Activated CD4-positive, alpha-beta T cell treated with anti-CD3 and anti-CD28 coated beads, Interleukin-2, amount 50 U/mL, for 48 hours (primary cell): ENCODE measurements around the gene ORMDL2.
"Not testable (repeated sequence)": the region's sequence is repeated elsewhere in the genome, so short reads cannot be mapped to it uniquely, and the experiment has no call there.

ENCODE experiments used
- DNase-seq, 2 experiments: peaks; one replicate each; pipeline ENCODE4 v3.0.0-alpha.2; 2020

ORMDL2 gene

GRCh38 chr12:55829967-55830600 is 12.2 kb downstream of the ORMDL2 start:
- no peak for DNase-seq

- DNase-seq = peak; percentile 39 to 46
Observed at GRCh38 chr12:55830601-55831446, 13.0 kb downstream of the ORMDL2 start.

GRCh38 chr12:55831447-55831815 is 13.6 kb downstream of the ORMDL2 start:
- no peak for DNase-seq

DNA sequence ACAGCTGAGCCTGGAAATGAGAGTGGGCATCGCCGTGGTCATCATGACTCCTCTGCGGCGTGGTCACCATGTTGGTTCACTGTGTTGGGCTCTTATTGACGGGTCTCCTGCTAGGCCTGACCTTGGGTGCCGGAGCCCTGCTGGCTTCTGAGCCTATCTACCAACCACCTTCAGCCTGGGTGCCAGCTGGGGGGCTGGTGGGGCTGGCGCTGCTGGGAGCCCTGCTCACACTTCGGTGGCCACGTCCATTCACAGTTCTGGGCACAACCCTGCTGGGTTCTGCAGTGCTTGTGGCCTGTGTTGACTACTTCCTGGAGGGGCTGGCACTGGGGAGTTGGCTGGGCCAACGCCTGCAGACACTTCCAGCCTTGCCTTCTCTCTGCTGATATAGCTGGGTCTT is 15.2 kb downstream of the ORMDL2 start:
- DNase-seq = no peak

DNA sequence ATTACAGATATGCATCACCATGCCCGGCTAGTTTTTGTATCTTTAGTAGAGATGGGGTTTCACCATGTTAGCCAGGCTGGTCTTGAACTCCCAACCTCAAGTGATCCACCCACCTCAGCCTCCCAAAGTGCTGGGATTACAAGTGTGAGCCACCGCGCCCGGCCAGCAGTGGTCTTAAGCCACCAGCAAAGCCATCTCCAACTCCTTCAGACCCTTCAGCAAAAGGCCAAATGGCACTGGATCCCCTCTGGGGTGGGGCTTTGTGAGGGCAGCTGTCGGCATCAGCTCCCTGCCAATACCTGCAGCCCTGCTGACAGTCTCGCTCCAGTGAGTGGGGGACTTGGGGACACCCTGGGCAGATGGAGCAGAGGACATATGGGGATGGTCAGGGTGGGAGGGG is 16.6 kb downstream of the ORMDL2 start:
- not testable (repeated sequence) for DNase-seq

- no peak for DNase-seq
Observed at GRCh38 chr12:55838361-55838760, 20.5 kb downstream of the ORMDL2 start.

GRCh38 chr12:55839345-55840140 is 21.7 kb downstream of the ORMDL2 start:
- no peak for DNase-seq

- no peak for DNase-seq
Observed at GRCh38 chr12:55840581-55841351, 22.9 kb downstream of the ORMDL2 start.

DNA sequence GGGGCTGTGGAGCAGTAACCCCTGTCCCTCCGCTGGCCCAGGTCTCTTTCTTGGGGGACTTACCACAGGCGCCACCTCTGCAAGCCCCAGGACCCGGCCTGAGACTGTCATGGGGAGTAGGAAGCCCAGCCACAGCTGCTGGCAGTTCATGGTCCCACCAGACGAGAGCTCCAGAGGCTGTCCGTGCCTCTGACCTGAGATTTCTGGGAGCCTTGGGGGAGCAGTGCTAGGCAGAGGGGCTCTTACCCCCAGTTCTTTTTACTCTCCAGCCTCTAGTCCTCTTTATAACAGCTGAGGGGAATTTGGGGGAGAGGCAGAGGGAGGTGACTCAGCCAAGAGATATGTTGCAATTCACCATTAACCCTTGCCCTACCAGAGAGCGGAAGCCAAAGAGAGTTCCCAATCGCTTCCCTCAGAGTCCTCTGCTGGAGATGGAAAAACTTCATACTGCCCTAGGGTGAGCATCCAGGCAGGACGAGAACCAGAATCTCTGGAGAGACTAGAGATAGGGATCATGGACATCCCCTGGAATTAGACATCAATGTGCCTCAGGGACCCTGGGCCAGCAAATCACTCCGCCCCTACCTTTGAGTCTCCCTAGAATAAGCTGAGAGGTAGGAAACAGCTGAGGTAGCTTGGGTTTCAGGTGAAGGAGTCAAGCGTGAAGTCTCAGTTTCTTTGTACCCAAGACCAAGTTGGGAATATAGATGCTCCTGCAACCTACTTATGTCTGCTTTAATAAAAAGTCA is 25.0 kb downstream of the ORMDL2 start, which contains the start of gene MMP19:
Gene MMP19 (minus strand): TSS at position 256 of the 749 bp plus-strand sequence. CDS start 106 bp downstream, at position 150.
- no peak for DNase-seq

DNA sequence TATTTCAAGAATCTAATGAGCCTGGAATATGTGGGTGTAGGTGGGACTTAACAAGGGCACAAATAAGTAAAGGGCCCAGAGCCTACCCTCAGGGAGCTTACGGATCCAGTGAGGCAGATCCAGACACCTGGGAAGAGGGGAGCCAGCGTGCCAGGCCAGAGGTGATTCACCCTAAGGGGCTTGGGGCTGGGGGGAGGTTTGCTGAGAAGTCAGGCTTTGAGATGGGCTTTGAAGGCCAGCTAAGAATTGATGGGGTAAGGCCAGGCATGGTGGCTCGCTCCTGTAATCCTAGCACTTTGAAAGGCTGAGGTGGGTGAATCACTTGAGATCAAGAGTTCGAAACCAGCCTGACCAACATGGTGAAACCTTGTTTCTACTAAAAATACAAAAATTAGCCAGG is 25.6 kb downstream of the ORMDL2 start:
- no peak for DNase-seq

- no peak for DNase-seq
Observed at GRCh38 chr12:55844961-55845360, 27.1 kb downstream of the ORMDL2 start.

GRCh38 chr12:55845361-55845760 is 27.5 kb downstream of the ORMDL2 start:
- DNase-seq = no peak

DNA sequence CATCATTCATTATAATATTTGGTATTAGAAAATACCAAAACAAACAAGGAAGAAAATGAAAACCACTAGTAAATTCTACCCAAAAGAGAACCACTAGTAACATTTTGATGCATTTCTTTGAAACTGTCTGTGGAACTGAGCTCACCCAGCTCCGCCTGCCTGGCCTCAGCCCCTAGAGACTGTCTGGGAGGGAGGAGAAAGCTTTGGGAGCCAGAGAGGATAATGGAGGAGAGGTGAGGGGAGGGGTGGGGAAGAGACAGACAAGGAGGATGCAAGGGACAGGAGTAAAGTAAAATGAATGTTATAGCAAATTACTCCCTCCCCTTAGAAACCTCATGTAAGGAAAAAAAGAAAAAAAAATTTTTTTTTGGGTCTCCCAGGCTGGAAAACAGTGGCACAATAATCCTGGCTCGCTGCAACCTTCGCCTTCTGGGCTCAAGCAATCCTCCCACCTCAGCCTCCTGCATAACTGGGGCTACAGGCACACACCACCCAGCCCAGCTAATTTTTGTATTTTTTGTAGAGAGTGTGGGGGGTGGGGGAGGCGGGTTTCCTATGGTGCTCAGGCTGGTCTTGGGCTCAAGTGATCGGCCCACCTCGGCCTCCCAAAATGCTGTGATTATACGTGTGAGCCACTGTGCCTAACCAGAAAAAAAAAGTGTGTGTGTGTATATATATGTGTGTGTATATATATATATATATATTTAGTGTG is 28.1 kb downstream of the ORMDL2 start:
- no peak for DNase-seq

DNA sequence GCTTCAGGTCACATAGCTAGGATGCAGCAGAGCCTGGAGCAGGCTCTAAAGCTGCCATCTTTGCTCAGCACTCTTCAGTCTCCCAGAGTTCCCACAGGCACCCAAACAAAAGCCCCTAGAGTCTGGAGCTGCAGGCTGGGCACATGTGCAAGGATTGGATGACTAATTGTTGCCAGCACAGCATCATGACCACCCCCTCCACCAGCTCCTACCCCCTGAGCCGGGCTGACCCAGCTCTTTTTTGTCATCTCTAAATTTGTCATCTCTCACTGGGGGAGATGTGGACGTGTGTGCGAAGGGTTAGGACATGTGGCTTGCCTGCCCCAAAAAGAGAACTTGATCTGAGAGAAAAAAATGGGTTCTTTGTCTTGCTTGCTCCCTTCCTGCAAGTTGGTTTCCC is 29.2 kb downstream of the ORMDL2 start:
- DNase-seq = peak; percentile 31 to 48

- peak; percentile 31 to 48 for DNase-seq
Observed at GRCh38 chr12:55847603-55848291, 29.9 kb downstream of the ORMDL2 start.

DNA sequence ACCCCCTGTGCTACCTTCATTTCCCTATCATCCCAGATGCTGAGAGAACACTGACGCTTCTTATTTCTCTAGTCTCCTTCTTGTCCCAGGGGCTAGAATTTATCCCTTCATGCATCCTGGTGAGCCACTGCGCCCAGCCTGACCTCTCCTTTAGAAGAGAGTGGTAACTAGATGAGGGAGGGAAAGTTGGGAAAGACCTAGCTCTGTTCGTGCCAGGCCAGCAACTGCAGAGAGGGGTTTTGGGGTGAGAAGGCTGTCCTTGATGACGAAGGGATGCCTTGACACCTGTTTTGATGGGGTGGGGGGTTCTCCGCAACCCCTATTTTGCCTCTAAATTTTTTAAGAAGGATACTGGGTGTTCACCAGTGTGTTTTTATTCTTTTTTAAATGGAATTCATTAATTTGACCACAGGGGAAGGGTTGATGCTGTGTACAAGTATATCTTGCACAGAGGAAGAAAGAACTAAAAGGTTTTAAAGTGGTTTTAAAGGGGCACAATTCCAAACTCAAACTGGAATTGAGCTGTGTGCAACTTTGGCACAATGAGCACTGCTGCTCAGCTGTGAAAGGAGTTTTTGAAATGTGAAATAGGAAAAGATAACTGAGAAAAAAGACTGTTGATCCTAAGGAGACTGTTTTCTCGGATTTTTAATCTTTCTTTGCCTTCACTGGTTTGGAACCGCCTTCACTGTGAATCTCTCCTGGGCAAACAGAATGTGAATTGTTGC is 31.9 kb downstream of the ORMDL2 start:
- DNase-seq = no peak

GRCh38 chr12:55850401-55850800 is 32.6 kb downstream of the ORMDL2 start:
- DNase-seq = no peak

DNA sequence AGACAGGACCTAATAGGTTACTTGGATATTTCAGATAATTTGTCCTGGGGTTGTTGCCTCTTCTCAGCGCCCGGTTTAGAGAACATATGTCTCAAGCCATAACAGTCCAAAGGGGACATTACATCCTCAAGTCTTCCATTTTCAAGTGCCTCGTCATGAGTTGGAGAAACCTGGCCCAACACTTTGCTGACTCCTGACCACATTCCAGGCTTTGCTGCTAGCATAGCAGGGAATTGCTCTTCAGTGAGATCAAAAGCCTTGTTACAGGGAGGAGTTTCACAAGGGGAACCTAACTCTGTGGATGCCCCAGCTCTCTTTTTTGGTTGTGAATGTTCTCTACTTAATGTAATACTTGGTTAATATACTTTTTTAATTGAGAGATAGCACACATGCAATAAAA is 33.1 kb downstream of the ORMDL2 start:
- no peak for DNase-seq

GRCh38 chr12:55852740-55853139 is 34.9 kb downstream of the ORMDL2 start:
- no peak for DNase-seq

GRCh38 chr12:55861396-55861795 is 43.6 kb downstream of the ORMDL2 start:
- DNase-seq = no peak
